NCI-H526 (cell line): ENCODE data around the gene SNCB.

Experiments used
- DNase-seq, 2 experiments: peaks; one replicate each; lab custom pipeline; 2025; lab: John Stamatoyannopoulos, UW

Gene SNCB

DNA sequence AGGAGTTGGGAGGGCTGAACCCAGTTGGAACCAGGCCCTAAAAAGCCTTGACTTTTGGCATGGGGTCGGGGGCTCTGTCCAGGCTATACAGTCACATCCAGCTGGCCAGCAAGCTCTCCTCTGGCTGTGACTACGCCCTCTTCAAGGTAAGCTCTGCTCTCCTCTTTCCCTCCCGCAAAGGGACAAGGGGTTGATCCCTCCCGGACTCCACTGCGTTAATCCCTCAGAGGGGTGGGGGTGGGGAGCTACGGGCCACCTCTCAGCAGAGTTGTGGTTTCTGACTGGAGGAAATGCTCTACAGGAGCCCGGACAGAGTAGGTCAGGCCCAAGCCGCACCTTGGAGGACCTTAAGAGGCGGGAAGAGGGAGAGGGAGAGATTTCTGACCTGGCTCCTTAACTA is 14.0 kb upstream of the SNCB start:
- DNase-seq = no peak

DNA sequence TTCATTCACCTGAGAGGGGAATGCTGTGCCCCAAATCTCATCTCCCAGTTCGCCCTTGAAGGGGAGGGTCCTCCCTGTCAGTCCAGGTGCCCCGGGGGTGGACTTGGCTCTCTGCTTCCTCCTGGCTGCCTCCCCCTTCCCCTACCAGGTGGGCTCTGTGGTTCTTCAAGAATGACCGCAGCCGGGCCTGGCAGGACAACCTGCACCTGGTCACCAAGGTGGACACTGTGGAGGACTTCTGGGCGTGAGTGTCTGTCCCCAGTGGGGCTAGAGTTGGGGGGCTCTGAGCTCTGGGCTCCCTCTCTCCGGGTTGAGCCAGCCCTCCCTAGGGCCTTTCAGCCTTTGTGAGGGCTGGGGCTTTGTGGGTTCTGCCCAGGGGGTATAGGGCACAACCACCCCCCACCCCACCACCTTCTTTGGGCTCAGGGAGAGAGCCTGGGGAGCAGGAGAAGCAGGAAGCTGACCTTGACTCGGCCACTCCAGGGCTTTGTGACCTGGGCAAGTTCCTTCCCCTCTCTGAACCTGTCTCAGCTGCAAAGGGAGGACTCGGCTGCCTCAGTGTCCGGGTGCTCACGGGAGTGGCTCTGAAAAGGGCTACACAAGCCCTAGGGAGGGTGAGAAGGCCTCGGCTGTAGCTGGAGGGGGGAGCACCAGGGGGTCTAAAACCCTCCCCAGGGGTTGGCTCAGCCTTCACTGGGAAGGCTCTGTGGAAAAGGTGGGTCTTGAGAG is 13.3 kb upstream of the SNCB start:
- no peak for DNase-seq

DNA sequence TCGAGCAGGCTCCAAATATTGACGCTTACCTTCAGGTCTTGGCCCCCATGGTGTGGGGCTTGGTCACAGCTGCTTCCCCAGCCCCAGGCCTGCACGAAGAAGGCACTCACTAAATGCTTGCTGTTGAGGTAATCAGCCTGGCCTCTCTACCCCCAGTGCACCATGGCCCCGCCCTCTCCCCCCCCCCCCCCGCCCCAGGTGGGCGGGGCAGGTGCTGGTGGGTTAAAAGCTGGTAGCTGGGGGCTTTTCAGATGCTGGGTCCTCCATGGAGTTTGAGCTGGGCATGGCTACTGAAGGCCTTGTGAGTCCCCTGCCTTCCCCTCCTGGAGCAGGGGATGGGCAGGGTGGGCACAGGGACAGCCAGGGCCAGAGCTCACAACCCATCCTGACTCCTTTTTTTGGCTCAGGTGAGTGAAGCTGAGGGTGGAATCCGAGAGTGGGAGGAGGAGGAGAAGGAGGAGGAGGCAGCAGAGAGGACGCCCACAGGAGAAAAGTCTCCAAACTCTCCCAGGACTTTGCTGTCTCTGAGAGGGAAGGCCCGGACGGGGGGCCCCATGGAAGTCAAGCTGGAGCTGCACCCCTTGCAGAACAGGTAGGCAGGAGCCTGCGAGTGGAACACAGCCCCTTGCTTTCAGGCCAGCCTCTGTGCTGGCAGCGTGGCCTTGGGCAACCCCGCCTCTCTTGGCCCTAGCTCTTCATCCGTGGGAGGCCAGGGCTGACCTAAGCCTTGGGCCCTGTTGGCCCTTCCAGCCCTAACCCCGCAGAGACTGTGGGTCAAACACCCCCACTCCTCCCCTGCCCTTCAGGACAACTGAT is 12.5 kb upstream of the SNCB start:
- no peak for DNase-seq

DNA sequence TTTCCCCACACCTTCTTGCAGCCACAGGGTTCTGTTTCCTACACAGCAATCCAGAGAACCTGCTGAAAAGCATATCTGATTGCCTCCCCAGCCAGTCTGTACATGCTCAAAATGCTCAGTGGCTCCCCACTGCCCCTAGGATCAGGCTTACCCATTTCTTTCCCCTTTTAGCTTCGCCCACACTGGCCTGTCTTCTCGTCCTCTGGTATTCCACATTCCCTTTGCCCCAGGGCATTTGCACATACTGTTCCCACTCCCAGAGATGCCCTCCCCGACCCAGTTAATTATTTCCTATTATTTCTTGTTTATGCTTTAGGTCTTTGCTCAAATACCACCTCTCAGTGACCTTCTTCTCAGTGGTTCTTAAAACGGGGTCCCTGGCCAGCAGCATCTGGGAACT is 10.3 kb upstream of the SNCB start:
- DNase-seq = no peak

DNA sequence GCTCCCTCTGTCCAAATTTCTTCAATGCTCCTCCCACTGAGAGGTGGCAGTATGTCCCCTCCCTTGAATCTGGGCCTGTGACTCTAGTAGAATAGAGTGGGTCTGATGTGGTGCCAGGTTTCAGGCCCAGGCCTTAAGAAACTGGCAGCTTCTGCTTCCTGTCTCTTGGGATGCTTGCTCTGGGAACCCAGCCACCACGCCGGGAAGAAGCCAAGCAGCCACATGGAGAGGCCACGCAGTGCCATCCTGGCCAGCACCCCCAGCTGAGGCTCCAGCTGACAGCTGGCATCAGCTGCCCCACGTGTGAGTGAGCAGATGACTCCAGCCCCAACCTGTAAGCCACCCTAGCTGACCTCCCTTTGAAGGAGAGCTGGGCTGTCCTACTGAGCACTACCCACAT is 9.6 kb upstream of the SNCB start:
- DNase-seq = no peak

DNA sequence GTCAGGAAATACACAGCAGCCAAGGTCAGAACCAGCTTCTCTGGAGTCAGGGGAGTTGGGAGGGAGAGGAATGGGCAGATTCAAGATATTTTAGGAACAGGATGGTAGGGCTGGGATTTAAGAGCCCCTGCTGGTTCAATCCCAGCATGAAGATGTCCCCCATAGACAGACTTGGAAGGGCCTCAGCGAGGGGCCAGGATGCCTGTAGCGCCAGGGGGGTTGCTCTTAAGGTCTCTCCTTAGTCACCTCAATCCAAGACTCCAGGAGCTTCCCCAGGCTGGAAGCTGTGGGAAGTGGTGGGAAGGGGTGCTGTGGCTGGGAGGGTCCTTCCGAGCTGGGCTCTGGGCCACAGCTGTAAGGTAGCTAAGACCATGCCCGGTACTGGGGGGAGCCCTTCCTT is 8.9 kb upstream of the SNCB start:
- no peak for DNase-seq

DNA sequence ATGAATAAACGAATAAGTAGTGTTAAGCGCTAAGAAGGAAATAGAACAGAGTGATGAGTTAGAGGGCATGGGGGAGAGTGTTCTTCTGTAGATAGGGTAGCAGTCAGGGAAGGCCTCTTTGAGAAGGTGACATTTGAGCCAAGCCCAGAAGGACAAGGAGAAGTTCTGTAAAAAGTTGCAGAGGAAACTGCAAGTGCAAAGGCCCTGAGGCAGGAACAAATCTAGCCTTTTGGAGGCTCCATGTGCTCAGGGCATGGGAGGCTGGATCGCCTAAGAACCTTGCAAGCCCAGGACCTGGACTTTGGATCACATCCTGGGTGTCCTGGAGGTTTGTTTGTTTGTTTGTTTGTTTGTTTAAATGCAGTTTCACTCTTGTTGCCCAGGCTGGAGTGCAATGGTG is 8.1 kb upstream of the SNCB start:
- no peak for DNase-seq

DNA sequence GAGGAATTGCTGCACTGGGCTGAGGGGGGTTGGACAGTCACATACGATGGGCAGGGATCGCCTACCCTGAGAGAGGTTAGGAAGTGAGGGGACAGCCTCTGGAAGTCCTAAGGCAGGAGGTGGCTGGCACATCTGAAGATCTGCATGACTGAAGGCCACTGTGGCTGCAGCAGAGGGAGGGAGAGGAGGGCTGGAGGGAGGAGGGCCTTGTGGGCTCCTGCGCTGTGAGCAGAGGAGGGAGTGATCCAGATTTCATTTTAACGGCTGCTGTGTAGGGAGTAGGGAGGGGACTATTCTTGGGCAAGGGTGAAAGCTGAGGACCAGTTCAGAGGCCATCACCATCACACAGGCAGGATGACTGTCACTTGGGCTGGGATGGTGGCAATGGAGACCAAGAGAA is 7.2 kb upstream of the SNCB start:
- DNase-seq = no peak

DNA sequence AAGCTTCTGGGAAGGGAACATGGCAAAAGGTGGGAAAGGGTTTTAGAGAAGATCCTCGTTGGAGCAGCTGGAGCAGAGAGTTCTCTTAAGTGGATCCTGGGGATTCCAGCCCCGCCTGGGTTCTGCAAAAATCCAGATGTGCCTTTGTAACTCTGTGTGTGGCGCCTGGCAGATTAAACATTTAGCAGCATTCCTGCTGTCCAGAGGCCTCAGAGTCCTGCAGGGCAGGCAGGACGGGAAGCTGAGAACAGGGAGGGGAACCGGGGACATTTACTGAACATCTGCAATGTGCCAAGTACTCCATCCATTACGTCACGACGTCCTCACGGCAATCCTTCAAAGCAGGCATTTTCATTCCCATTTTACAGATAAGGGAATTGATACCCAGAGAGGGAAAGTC is 6.1 kb upstream of the SNCB start:
- DNase-seq = no peak

DNA sequence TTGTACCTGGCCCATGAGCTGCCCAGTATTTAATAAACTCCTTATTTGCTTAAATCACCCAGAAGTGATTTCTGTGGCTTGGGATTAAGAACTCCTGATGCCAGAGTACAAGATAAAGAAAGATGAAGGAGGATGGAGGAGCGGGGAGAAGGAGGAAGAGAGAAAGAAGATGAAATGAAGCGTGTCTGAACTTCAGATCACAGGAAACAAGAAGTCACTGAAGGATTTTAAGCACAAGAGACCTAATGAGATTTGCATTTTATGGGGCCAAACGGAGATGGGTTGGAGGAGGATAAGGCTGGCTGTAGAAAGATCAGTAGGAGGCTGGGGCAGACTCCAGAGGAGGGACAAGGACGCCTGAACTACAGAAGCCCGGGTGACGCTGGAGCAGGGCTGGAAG is 3.3 kb upstream of the SNCB start:
- no peak for DNase-seq

DNA sequence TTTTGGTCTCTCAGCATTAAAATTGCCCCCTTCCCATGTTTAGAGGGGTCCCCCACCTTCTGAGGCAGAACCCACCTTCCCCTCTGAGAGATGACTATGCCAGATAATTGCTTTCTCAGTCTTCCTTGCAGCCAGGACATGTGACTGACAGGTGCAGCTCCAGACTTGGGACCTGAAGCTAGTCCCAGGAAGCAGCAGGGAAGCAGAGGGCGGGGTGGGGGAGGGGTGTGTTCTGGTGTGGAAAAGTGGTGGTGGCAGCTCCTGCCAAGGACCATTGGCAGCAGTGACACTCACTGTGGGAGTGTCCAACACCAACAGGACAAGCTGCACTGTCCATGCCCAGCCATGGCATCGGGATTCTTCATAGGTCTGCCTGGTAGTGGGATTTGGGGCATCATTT is 2.4 kb upstream of the SNCB start:
- no peak for DNase-seq

DNA sequence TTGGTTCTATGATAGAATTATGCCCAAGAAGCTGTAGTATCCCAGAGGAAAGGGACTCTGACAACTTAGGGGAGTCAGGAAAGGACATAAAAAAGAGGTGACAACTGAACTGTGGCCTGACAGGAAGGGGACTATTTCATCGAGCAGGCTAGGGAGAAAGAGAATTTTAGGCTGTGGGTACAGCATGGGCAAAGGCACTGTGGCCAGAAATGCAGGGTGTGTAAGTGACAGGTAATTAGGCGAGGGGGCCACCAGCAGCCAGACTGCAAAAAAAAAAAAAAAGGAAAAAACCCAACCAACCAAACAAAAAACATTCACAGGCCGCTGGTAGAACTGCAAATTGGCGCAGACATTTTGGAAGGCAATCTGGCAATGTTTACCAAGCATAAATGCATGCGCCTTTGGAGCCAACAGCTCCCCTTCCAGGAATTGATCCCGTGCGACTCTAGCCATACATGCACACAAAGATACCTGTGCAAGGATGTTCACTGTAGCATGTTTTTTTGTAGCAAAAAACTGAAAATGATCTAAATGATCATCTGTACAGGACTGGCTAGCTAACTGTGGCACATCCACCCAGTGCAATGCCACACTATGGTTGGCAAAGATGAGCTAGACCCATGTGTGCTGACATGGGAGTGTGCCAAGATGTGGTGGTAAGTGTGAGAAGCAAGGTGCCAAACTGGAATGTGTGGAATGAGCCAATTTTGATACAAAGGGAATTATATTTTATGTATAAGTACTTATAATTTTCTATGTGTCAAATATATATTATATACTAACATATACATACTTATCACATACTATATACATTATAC is 1.3 kb upstream of the SNCB start:
- DNase-seq = no peak

DNA sequence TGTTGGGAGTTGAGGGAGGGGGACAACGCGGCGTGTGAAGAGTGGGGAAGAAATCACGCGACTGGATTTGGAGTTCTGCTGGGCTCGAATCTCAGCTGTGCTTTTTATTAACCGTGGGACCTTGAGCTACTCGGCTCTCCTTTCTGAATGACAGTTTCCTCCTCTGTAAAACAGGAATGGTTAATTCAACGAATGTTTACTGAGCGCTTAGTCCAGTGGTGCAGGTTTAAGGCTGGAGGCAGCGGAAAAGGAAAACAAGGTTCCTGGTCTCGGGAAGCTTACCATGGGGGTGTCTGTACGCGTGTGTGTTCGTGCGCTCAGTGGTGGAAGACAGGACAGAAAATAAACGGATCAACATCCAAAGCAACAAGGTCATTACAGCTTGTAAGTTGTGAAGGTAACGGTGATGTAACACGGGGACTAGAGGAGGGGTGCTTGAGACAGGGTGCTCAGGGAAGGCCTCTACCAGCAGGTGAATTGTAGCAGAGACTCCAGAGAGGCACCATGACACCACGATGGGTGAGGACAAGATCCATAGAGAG is 418 bp upstream of the SNCB start:
- no peak for DNase-seq

DNA sequence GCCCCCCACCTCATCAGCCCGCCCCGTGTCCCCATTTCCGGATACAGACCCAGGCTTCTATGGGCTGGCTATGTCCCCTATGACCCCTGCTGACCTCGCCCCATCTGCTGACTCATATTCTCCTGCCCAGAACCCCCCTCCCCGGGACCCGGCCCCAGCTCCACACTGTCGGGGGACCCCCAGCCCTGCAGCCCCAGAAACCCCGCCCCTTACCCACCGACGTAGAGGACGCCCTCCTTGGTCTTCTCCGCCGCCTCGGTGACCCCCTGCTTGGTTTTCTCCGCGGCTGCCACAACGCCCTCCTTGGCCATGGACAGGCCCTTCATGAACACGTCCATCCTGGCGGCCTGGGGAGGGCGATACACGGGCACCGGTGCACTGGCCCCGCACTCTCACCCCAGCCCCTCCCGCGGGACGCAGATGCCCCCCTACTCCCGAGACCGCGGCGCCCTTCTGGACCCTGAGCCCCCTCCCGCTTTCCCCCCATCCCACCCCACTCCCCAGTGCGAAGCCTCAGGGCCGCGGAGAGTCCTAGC is 949 bp downstream of the SNCB start:
- no peak for DNase-seq

DNA sequence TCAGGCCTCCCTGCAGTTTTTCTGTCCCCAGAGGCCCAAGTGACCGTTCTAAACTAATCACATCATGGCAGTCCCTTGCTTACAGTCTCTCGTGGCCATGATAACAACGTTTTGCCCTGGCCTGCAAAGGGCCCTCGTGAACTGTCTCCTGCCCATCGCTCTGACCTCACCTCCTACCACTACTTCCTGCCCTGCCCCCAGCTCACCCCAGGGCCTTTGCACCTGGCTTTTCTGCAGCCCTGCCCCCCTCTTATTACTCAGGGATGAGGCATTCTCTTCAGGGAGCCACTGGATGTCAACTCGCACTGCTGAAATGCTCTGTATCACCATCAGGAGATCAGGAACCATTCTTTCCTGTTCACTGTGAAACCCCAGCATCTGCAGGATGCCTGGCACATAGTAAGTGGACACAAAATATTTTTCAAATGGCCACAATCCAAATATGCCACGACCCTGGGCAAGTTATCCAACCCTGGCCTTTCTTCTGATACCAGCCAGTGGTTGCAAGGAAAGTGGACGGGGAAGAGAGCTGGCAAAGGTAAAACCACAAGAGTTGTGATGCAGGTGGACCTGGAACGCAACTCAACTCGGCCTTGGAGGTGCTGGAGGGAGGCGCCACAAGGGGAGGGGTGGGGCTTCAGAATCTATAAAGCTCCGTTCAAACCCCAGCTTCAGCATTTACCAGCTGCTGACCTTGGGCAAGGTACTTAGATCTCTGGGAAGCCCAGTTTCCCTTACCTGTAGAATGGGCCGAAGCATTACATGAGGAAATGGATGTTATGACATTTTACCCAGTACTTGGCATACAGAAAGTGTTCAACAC is 1.7 kb downstream of the SNCB start:
- DNase-seq = peak in 1 of 2 experiments; percentile 15

DNA sequence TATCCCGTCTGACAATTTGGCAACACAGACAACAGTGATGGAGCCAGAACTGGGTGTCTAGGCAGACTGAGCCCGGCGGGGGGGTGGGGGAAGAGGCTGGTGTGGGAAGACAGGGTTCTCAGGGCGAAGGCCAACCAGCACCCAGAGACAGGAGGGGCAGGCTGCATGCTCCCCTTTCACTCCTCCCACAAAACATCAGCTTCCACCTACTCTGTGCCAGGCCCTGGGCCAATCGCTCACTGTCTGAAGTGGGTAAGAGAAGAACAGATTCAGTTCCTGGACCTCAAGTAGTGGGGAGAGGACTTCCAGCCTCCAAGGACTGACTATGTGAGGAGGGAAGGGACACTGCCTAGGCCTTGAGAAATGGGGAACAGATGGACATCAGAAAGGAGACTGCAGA is 2.8 kb downstream of the SNCB start:
- DNase-seq = no peak

DNA sequence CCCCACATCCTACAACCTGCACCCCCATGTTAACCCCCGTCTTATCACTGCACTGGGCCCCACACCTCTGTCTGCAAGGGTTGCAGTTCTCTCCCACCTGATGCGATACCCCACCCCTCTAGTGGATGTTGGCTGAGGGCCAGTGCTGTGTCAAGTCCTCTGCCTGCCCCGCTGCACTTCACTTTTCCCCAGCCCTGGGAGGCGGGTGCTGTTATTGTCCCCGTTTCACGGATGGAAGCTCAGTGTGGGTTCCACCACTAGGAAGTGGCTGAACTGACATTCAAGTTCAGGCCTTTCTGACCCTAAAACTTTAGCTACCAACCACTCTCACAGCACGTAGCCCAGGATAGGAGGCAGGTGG is 3.5 kb downstream of the SNCB start:
- DNase-seq = no peak

DNA sequence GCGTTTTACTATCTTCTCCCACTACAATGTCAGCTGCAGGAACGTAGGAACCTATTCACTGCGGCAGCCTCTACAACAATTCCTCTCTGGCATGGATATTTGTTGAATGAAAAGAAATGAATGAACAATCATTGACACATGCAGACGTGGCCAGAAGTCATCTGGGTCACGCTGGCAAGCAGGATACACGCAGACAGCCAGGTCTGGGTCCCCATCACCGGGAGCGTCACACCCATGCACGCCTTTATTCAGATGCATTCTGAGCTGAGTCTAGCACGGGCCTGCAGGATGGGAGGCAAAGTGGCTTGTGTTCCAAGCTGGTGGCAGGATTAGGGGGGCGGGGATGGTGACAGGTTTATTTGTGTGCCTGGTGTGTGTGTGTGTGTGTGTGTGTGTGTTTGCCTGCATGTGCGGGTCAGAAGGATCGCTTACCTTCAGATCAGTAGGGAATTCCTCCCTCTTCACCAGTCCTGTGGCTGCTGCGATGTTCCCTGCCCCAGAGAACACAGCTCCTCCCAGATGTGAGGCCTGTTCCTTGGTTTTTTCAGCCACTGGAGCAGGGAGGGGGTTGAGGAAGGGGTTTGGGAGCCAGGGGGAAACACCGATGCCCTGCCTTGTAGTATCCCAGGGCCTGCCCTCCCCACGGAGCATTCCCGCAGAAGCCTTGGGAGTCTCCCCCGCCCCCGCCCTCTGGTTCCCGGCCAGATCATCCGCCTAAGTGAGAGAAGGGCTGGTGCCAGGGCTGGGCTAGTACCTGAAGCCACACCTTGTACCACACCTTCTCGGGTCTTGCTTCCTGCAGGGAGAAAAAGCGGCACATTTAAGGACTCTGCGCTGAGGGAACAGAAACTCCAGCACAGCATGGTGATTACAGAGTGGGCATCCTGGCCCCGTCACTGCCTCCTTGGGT is 4.1 kb downstream of the SNCB start:
- DNase-seq = no peak

DNA sequence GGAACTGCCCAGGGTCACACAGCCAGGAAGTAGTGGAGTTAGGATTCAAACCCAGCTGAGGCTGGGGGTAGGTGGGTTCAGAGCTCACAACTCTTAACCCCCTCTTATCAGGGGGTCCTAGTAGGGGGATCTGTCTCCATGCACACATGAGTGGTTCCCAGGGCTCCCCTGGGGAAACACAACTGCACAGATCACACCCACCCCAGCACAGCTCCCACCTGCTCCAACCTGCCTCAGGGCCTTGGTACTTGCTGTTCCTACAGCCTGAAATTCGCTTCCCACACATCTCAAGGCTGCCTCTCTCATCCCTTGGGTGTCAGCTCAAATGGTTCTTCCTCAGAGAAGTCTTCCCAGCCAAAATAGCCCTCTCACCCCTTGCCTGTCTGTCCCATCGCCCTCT is 4.8 kb downstream of the SNCB start:
- DNase-seq = no peak

DNA sequence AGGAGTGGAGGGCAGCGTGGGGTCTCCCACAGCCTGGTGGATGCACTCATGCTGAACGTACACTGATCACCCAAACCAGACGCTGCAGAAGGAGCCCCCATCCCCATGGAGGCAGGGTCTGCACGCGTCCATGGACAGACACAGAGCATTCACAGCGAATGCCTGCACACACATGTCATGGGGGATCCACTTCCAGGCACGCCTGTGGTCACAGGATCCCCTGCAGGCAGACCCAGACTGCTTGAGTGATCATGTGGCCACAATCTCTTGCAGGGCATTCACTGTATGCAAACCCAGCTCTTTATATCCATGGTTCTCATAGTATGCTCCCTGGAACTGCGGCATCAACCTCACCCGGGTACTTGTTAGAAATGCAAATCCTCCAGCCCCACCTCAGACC is 5.4 kb downstream of the SNCB start:
- peak; percentile 87 for DNase-seq
